ENCODE results near the gene BPIFA2.

DNA sequence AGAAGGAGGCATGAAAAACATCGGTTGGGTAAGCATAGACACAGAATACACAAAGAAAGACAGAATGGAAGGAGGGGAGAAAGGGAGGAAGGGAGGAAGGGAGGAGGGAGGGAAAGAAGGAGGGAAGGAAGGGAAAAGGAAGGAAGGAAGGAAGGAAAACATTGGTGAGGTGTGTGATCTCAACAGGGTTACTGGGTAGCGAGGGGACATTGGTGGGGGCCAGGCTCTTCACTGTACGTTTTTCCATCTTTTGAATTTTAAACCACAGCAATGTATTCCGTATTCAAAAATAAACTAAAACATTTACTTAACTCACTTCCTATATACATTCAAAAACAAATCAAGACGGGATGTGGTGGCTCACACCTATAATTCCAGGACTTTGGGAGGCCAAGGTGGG is 20.7 kb upstream of the BPIFA2 start:
- TF ChIP-seq, protein P1, sequence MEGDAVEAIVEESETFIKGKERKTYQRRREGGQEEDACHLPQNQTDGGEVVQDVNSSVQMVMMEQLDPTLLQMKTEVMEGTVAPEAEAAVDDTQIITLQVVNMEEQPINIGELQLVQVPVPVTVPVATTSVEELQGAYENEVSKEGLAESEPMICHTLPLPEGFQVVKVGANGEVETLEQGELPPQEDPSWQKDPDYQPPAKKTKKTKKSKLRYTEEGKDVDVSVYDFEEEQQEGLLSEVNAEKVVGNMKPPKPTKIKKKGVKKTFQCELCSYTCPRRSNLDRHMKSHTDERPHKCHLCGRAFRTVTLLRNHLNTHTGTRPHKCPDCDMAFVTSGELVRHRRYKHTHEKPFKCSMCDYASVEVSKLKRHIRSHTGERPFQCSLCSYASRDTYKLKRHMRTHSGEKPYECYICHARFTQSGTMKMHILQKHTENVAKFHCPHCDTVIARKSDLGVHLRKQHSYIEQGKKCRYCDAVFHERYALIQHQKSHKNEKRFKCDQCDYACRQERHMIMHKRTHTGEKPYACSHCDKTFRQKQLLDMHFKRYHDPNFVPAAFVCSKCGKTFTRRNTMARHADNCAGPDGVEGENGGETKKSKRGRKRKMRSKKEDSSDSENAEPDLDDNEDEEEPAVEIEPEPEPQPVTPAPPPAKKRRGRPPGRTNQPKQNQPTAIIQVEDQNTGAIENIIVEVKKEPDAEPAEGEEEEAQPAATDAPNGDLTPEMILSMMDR (IDR thresholded peaks at IDR 0.05; ENCODE audit: low read length): no peak
- TF ChIP-seq EZH2 (optimal IDR thresholded peaks at IDR 0.05; ENCODE audit: low read depth, low read length) (no peak), EZH2phosphoT487 (IDR thresholded peaks at IDR 0.05; ENCODE audit: low read length) (no peak)

All from MM.1S (cell line).